ENCODE results near the gene CITED4.
"Not testable (repeated sequence)": the region's sequence is repeated elsewhere in the genome, so short reads cannot be mapped to it uniquely, and the experiment has no call there.

CITED4 gene

GRCh38 chr1:40862008-40862863, at the start of gene CITED4:
Gene CITED4, minus strand, starts transcription at chr1:40862363. Its CDS starts 236 bp downstream, at chr1:40862127.
- peak; percentile 45 for DNase-seq

GRCh38 chr1:40911105-40911504, 48.9 kb upstream of the CITED4 start:
- no peak for DNase-seq

- DNase-seq, result no peak
Observed at GRCh38 chr1:40909281-40909680, 47.1 kb upstream of the CITED4 start.

- DNase-seq, result no peak
Observed at GRCh38 chr1:40908350-40908749, 46.2 kb upstream of the CITED4 start.

GRCh38 chr1:40907899-40908298, 45.7 kb upstream of the CITED4 start:
- no peak for DNase-seq

GRCh38 chr1:40906781-40907400, 44.7 kb upstream of the CITED4 start:
- no peak for DNase-seq

GRCh38 chr1:40905061-40905460, 42.9 kb upstream of the CITED4 start:
- DNase-seq, result no peak

- DNase-seq, result no peak
Observed at GRCh38 chr1:40903106-40903505, 40.9 kb upstream of the CITED4 start.

- DNase-seq, result no peak
Observed at GRCh38 chr1:40901886-40902852, 40.0 kb upstream of the CITED4 start.

- no peak for DNase-seq
Observed at GRCh38 chr1:40899230-40899870, 37.2 kb upstream of the CITED4 start.

- no peak for DNase-seq
Observed at GRCh38 chr1:40898431-40898901, 36.3 kb upstream of the CITED4 start.

GRCh38 chr1:40897513-40897912, 35.4 kb upstream of the CITED4 start:
- DNase-seq, result no peak

GRCh38 chr1:40896482-40896881, 34.3 kb upstream of the CITED4 start:
- no peak for DNase-seq

- no peak for DNase-seq
Observed at GRCh38 chr1:40895601-40896000, 33.4 kb upstream of the CITED4 start.

GRCh38 chr1:40894858-40895257, 32.7 kb upstream of the CITED4 start:
- not testable (repeated sequence) for DNase-seq

- no peak for DNase-seq
Observed at GRCh38 chr1:40894455-40894854, 32.3 kb upstream of the CITED4 start.

- DNase-seq, result no peak
Observed at GRCh38 chr1:40893946-40894345, 31.8 kb upstream of the CITED4 start.

GRCh38 chr1:40892354-40892753, 30.2 kb upstream of the CITED4 start:
- no peak for DNase-seq

GRCh38 chr1:40890771-40891170, 28.6 kb upstream of the CITED4 start:
- no peak for DNase-seq

GRCh38 chr1:40887652-40888051, 25.5 kb upstream of the CITED4 start:
- no peak for DNase-seq

GRCh38 chr1:40887012-40887378, 24.8 kb upstream of the CITED4 start:
- no peak for DNase-seq

- no peak for DNase-seq
Observed at GRCh38 chr1:40886318-40887011, 24.3 kb upstream of the CITED4 start.

All from NCI-H524 treated with DMSO at 0.1 percent for 48 hours (cell line).